ENCODE data around the gene TPK1. TPM values are rescaled to one million over a fixed set of nuclear protein-coding genes. Genes with fewer than 3 reads are reported as not detected.

Gene TPK1
- total and polyA plus RNA-seq, 2 of the 4 experiments (the other 2 are of a cell fraction), result 0.38 to 1.8 TPM

GRCh38 chr7:144531181-144531580 is 304.7 kb downstream of the TPK1 start:
- no peak overlapping the region for H3K4me2 ChIP-seq (ENCODE audit: low read depth, low read length)
- H2BK15ac ChIP-seq (ENCODE audit: low read depth, low read length), result no peak overlapping the region
- H4K91ac ChIP-seq (ENCODE audit: insufficient read depth, low read depth, low read length), result no peak overlapping the region
- no peaks in the 10 kb centered on the region for H3K79me1 ChIP-seq (ENCODE audit: low read depth in 1 of 2, low read length in 2 of 2)
- DNase-seq, result no peak
- H3K9me1 ChIP-seq (ENCODE audit: insufficient read depth, low read length), result no peaks in the 10 kb centered on the region
- no peak overlapping the region for H2AK9ac ChIP-seq (replicated peaks; ENCODE audit: low read depth, low read length, poor library complexity)
- no peaks in the 10 kb centered on the region for H4K20me1 ChIP-seq (ENCODE audit: insufficient read depth, low read length)
- peaks cover 5% of the 10 kb centered on the region for H3K9me3 ChIP-seq (ENCODE audit: control insufficient read depth, insufficient read depth, low read length)
- no peak overlapping the region for H2BK120ac ChIP-seq (ENCODE audit: low read depth, low read length)
- ChIA-PET POLR2A (ENCODE audit: unreplicated experiment) (no interaction called here), CTCF (no interaction called here)
- H3K36me3 ChIP-seq (ENCODE audit: control insufficient read depth, insufficient read depth, low read length), result no peaks in the 10 kb centered on the region
- dilution Hi-C loops (cut with HindIII; ENCODE audit: low sequenced_read_pairs, unreplicated experiment), result no loop called here
- no peak overlapping the region for H3K56ac ChIP-seq (ENCODE audit: extremely low read depth, insufficient read depth, low read length)
- H3K9ac ChIP-seq (ENCODE audit: low read depth, low read length), result no peak overlapping the region
- H3K4me3 ChIP-seq (ENCODE audit: insufficient read depth, low read depth, low read length), result no peak overlapping the region
- H3K27me3 ChIP-seq (ENCODE audit: control insufficient read depth, insufficient read depth, low read length), result no peaks in the 10 kb centered on the region
- H3K23ac ChIP-seq (ENCODE audit: low read depth, low read length), result no peak overlapping the region
- no peak overlapping the region for H3K27ac ChIP-seq (ENCODE audit: insufficient read depth, low read length)
- H4K8ac ChIP-seq (ENCODE audit: low read depth in 2 of 2, low read length in 2 of 2), result no peak overlapping the region
- H2AFZ ChIP-seq (replicated peaks; ENCODE audit: low read length, poor library complexity), result no peak overlapping the region
- no peak overlapping the region for H2BK20ac ChIP-seq (ENCODE audit: low read depth, low read length)
- H2BK5ac ChIP-seq (ENCODE audit: low read depth, low read length, poor library complexity, severe bottlenecking), result no peak overlapping the region
- no peak overlapping the region for H3K14ac ChIP-seq (replicated peaks; ENCODE audit: low read depth, low read length)
- in situ Hi-C loops (cut with MboI; ENCODE audit: low sequenced_read_pairs), result no loop called here
- no peaks in the 10 kb centered on the region for H3K4me1 ChIP-seq (ENCODE audit: control insufficient read depth, insufficient read depth, low read length)
- TF ChIP-seq RFX5 (IDR thresholded peaks at IDR 0.05; ENCODE audit: low read depth, low read length) (no peak), USF2 (IDR thresholded peaks at IDR 0.05; ENCODE audit: low read depth, low read length) (no peak), NFE2L2 (IDR thresholded peaks at IDR 0.05; ENCODE audit: low read depth, low read length) (no peak), FOS (IDR thresholded peaks at IDR 0.05; ENCODE audit: low read depth, low read length) (no peak), CTCF (conservative IDR thresholded peaks at IDR 0.05; ENCODE audit: low read depth, low read length) (no peak), SMC3 (IDR thresholded peaks at IDR 0.05; ENCODE audit: low read depth, low read length) (no peak), CEBPB (IDR thresholded peaks at IDR 0.05; ENCODE audit: low read depth, low read length) (no peak), MAFK (IDR thresholded peaks at IDR 0.05; ENCODE audit: low read depth, low read length) (no peak), POLR2A (IDR thresholded peaks at IDR 0.05; ENCODE audit: low read depth, low read length) (no peak)
- H2AK5ac ChIP-seq (ENCODE audit: low read depth, low read length), result no peak overlapping the region
- no peak overlapping the region for H3K4ac ChIP-seq (ENCODE audit: low read depth, low read length)
- no peak for ATAC-seq (ENCODE audit: low read depth)
- H4K5ac ChIP-seq (ENCODE audit: low read depth, low read length), result no peak overlapping the region
- intact Hi-C loops (cut with micrococcal nuclease), result no loop called here
- BruUV-seq (replicated peaks), result no TSS peak
- H3K18ac ChIP-seq (ENCODE audit: low read depth, low read length), result no peak overlapping the region
